T-helper 2 cell treated with Interferon-gamma antibody and Interleukin-4, amounts not matched to agents 5 μg/mL and 100 μg/mL, for 36 hours (primary cell): ENCODE data around the gene PLPP4.

Experiments used
- DNase-seq: peaks from one replicate; pipeline ENCODE4 v3.0.0; 2021; ENCODE audit warnings: low spot score
- H3K27ac Mint-ChIP-seq: one replicate; pipeline ENCODE4 v1.8.0; 2021; ENCODE audit warnings: mild to moderate bottlenecking, mixed read lengths
- H3K27me3 Mint-ChIP-seq: one replicate; pipeline ENCODE4 v1.8.0; 2021; ENCODE audit warnings: low read depth, mixed read lengths
- H3K36me3 Mint-ChIP-seq: one replicate; pipeline ENCODE4 v1.8.0; 2021; ENCODE audit warnings: low read depth, mixed read lengths
- H3K4me1 Mint-ChIP-seq: one replicate; pipeline ENCODE4 v1.8.0; 2021; ENCODE audit warnings: low read depth, mixed read lengths
- H3K4me3 Mint-ChIP-seq: one replicate; pipeline ENCODE4 v1.8.0; 2022; ENCODE audit warnings: mild to moderate bottlenecking, moderate library complexity, mixed read lengths
- H3K9me3 Mint-ChIP-seq: one replicate; pipeline ENCODE4 v1.8.0; 2021; ENCODE audit warnings: mixed read lengths

Gene PLPP4

DNA sequence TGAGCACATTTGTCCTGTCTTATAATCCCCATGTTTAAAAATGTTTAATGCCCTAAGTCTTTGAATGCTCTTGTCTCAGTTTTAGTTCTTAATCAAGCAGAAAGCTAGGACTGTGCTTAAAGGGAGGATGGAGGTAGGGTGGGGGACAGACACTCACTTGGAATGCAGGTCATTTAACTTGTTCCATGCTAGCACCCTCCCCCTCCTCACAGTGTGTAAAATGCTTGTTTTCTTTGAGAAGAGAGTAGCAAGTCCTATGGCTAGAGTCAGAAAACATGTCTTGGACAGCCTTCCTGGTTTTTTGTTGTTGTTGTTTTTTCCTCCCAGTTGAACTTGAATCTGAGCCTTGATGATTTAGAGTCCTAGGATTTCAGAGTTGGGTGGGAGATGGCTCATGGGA lies 114.2 kb downstream of the PLPP4 start:
- no peaks in the 10 kb centered on the region for H3K9me3 Mint-ChIP-seq
- H3K4me1 Mint-ChIP-seq = no peaks in the 10 kb centered on the region
- no peaks in the 10 kb centered on the region for H3K27me3 Mint-ChIP-seq
- H3K36me3 Mint-ChIP-seq = no peaks in the 10 kb centered on the region
- no peak overlapping the region for H3K27ac Mint-ChIP-seq
- no peak overlapping the region for H3K4me3 Mint-ChIP-seq
- DNase-seq = no peak

DNA sequence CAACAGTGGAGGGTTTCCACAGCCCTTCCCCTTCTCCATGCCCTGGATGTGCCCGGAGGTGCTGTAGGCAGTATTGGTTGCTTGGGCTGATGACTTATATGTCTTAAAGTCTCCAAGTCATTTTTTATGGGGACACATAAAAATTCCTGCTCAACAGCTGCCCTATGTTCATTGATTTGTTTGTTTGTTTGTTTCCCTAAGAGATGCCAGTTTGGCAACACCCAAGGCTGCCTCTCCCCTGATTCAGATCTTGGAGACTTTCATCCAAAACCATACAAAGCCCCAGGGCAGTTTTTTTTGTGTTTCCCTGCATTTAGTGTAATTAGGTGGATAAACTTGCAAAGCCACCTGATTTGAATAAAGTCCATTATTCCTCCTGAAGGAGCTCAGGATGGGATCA lies 115.3 kb downstream of the PLPP4 start:
- Mint-ChIP-seq H3K27me3 (no peaks in the 10 kb centered on the region), H3K36me3 (no peaks in the 10 kb centered on the region), H3K4me3 (no peak overlapping the region), H3K4me1 (no peaks in the 10 kb centered on the region), H3K27ac (no peak overlapping the region), H3K9me3 (no peaks in the 10 kb centered on the region)
- no peak for DNase-seq

DNA sequence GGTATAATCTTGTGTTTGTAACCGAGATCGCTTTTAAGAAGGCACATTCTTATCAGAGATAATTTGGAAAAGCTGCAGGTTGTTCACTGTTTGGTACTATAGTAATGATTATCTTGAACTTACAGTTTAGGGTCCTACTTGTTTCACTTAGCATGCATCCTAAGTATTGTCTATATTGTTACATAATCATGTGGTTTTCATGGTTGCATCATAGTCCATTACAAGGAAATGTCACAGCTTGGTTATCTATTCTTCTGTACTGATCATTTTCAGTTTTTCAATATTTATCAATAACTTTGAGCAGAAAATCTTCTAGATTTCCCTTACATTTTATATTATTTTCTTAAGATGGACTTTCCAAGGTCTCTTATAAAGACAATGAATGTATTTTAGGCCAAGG lies 116.3 kb downstream of the PLPP4 start:
- Mint-ChIP-seq H3K27me3 (no peaks in the 10 kb centered on the region), H3K27ac (no peak overlapping the region), H3K4me3 (no peak overlapping the region), H3K9me3 (no peaks in the 10 kb centered on the region), H3K36me3 (no peaks in the 10 kb centered on the region), H3K4me1 (no peaks in the 10 kb centered on the region)
- DNase-seq = no peak

DNA sequence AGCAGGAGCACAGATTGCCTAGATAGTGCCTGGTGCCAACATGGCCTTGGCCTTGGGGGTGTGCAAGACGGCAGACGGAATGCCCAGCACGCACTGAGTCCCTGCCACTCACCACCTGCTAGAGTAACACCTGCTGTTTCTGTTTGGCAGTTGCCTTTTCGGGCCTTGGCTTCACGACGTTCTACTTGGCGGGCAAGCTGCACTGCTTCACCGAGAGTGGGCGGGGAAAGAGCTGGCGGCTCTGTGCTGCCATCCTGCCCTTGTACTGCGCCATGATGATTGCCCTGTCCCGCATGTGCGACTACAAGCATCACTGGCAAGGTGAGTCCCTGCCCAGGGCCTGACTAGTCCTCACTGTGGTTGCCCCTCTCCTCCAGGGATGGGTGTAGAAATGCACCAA lies 118.0 kb downstream of the PLPP4 start:
- H3K27me3 Mint-ChIP-seq = no peaks in the 10 kb centered on the region
- no peak for DNase-seq
- H3K27ac Mint-ChIP-seq = no peak overlapping the region
- H3K4me3 Mint-ChIP-seq = no peak overlapping the region
- H3K9me3 Mint-ChIP-seq = no peaks in the 10 kb centered on the region
- no peaks in the 10 kb centered on the region for H3K36me3 Mint-ChIP-seq
- H3K4me1 Mint-ChIP-seq = no peaks in the 10 kb centered on the region

DNA sequence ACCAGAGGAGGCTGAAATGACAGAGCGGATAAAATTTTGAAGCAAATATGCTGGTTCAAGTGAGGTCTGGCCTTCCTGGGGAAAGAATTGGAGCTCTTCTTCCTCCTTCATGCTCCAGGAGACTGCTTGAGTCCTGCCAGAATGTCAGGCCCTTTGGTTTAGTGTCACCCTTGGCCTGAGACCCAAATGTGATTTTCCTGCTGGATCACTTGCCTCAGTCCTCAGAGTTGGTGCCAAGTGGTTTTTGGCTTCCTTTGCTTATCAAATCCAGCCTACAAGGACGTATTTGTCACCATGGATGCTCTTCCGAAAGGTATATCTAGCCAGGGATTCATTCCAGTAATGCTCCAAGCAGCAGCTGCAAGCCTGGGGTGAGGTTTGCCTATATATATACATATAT lies 118.4 kb downstream of the PLPP4 start:
- no peaks in the 10 kb centered on the region for H3K9me3 Mint-ChIP-seq
- no peaks in the 10 kb centered on the region for H3K27me3 Mint-ChIP-seq
- no peak for DNase-seq
- no peaks in the 10 kb centered on the region for H3K4me1 Mint-ChIP-seq
- H3K4me3 Mint-ChIP-seq = no peak overlapping the region
- H3K27ac Mint-ChIP-seq = no peak overlapping the region
- no peaks in the 10 kb centered on the region for H3K36me3 Mint-ChIP-seq

DNA sequence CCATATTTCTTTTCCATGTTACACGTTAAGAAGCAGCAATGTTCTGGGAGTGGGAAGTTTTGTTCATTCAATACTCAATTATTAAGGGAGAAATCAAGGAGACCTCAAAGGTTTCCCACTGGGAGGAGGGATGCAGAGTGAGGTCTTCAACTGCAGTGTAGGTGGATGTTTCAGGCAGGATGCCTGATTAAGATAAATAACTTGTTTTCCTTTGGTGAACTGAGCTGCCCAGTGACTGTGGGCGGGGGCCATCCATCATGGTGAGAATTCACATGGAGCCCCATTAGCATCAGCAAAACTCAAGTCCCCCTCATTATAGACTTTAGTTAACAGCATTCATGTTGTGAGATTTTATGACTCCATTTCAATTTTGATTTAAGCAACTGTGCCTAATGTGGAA lies 121.1 kb downstream of the PLPP4 start:
- H3K9me3 Mint-ChIP-seq = no peaks in the 10 kb centered on the region
- H3K27me3 Mint-ChIP-seq = no peaks in the 10 kb centered on the region
- H3K4me1 Mint-ChIP-seq = no peaks in the 10 kb centered on the region

DNA sequence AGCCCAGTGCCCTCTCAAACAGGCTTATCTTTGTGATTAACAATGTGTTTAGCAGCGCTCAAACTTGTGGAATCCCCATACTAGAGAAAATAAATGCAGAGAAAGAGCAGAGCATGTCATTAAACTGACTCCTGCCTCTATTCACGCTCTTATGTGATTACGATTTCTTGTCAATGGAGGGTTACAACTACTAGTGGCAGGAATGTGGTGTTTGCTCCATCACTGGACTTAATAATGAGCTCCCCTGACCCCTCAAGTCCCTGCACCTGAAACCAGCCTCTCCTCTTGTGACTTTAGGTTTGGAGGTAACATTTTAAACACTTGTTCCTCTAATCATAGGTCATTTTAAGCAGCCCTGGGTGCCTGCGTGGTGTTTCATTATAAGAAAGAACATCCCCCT lies 121.9 kb downstream of the PLPP4 start:
- Mint-ChIP-seq H3K4me3 (no peak overlapping the region), H3K27ac (no peak overlapping the region), H3K36me3 (no peaks in the 10 kb centered on the region), H3K27me3 (no peaks in the 10 kb centered on the region), H3K9me3 (no peaks in the 10 kb centered on the region), H3K4me1 (no peaks in the 10 kb centered on the region)
- no peak for DNase-seq

More for the DNA sequence above, 121.1 kb downstream of the PLPP4 start:
- Mint-ChIP-seq H3K4me3 (no peak overlapping the region), H3K36me3 (no peaks in the 10 kb centered on the region), H3K27ac (no peak overlapping the region)
- no peak for DNase-seq

DNA sequence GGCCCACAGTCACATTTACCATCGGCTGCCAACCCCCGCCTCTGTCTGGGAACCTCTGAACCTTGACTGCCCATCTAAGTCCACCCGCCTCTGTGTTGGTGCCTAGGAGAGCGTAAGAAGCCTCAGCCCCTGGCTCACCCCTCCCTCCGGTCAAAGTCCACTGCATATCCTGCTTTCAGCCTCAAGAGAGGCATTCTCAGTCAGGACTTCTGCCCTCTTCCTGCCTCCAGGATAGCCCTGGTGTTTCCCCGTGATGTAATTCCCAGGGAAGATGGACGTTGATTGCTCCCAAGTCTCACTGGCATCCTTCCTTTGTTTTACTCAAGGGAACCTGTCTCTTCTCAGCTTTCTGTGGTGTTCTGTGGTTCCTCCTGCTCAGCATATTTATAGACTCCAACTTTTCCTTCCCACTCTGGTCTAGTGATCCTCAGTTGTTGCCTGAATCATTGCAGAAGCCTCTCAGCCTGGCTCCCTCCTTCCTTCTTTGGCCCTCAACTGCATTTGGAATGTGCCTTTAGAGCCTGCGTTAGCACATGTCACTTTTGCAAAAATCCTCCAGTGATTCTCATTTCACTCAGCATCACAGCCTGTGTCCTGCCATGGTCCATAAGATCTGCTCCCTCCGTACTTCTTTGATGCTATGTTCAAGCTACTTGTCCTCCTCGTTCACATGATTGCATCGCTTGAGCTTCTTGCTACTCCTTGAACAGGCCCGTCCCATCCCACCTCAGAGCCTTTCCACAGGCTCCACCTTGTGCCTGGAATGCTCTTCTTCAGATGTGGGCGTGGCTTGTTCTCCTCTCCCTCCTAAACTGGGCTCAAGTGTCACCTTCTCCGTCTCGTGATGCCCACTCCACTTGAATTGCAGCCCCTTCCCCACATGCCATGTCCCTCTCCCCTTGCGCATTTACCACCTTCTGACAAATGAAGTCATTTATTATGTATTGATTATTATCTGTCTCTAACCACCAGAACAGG lies 124.2 kb downstream of the PLPP4 start:
- Mint-ChIP-seq H3K27ac (no peak overlapping the region), H3K4me1 (no peaks in the 10 kb centered on the region), H3K9me3 (no peaks in the 10 kb centered on the region), H3K4me3 (no peak overlapping the region), H3K27me3 (no peaks in the 10 kb centered on the region), H3K36me3 (no peaks in the 10 kb centered on the region)
- DNase-seq = no peak

DNA sequence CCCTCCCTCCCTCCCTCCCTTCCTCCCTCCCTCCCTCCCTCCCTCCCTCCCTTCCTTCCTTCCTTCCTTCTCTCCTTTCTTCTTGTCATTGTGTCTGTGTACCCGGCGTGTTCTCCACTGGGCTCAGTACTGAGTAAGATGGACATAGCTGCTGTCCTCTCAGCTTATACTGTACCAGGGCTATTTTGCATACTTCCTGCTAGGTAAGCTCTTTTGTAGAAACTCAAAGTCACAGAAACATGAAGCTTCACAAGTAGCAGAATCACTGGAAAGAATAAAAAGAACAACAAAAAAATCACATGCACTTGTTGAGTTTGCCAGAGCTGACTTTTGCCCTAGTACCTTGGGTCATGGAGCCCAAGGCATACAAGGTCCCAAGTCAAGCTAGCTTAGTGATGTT lies 125.7 kb downstream of the PLPP4 start:
- Mint-ChIP-seq H3K4me3 (no peak overlapping the region), H3K27ac (no peak overlapping the region), H3K36me3 (no peaks in the 10 kb centered on the region), H3K27me3 (no peaks in the 10 kb centered on the region), H3K9me3 (no peaks in the 10 kb centered on the region), H3K4me1 (no peaks in the 10 kb centered on the region)
- no peak for DNase-seq

DNA sequence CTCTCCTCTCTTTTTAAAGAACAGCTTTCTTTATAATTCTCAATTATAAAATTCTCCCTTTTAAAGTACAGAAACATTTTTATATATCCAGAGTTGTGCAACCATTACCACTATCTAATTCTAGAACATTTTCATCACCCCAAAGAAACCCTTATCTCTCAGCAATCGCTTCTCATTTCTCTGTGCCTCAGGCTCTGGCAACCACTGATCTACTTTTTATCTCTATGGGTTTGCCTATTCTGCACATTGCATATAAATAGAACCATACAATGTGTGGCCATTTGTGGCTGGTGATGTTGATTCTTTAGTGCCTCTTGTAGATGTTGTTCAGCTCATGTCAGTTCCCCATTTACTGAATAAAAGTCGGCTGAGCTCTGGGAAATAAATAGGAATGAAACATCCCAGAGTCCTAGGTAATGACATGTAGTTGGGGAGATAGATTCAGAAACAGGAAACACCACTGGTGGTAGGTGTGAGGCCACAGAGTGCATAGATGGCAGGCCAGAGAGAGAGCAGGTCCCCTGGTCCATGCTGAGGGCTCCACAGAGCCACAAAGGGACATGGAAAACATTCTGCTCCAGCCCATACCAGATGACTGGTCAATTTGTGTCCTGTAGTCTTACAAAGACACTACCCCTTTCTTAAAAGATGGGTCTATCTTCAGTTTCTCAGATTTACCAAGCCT lies 126.5 kb downstream of the PLPP4 start:
- no peaks in the 10 kb centered on the region for H3K27me3 Mint-ChIP-seq
- H3K27ac Mint-ChIP-seq = no peak overlapping the region
- no peak for DNase-seq
- no peaks in the 10 kb centered on the region for H3K9me3 Mint-ChIP-seq
- H3K4me1 Mint-ChIP-seq = no peaks in the 10 kb centered on the region
- H3K4me3 Mint-ChIP-seq = no peak overlapping the region
- H3K36me3 Mint-ChIP-seq = no peaks in the 10 kb centered on the region

DNA sequence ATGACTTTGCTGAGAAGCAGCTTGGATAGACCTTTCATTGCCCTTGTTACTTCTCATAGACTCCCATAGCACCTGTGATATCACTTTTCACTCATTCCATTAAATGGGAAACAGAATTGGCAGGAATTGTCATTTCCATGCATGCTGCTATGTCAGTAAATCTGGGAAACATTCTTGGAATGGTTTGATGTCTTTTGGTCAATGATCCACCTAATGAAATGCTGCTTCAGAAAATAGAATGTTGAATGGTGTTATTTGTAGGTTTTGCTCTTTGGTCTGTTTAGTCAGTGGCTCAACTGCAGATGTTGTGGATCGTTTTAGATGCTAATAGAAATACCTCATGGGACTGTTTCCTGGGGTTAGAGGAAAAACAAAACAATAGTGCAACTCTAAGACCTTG lies 127.8 kb downstream of the PLPP4 start:
- H3K36me3 Mint-ChIP-seq = no peaks in the 10 kb centered on the region
- no peaks in the 10 kb centered on the region for H3K27me3 Mint-ChIP-seq
- no peak overlapping the region for H3K27ac Mint-ChIP-seq
- H3K9me3 Mint-ChIP-seq = no peaks in the 10 kb centered on the region
- no peaks in the 10 kb centered on the region for H3K4me1 Mint-ChIP-seq
- DNase-seq = no peak
- no peak overlapping the region for H3K4me3 Mint-ChIP-seq

DNA sequence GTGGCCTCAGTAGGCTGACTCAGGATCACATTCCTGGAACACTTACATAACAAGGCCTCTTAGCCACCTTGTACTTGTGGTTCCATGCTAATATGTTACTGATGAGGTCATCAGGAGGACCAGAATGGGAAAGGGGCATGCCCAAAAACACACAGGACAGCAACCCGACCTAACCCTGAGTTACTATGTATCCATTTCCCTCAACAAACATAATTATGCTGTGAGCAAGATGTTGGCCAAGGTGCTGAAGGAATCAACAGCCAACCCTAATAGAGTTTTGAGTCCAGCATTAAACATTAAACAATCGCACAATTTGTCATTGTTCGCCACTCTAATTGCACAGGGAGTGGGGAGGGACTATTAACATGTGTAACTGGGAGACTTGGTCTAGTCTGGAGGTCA lies 129.4 kb downstream of the PLPP4 start:
- Mint-ChIP-seq H3K27ac (no peak overlapping the region), H3K4me1 (no peaks in the 10 kb centered on the region), H3K36me3 (no peaks in the 10 kb centered on the region), H3K4me3 (no peak overlapping the region), H3K27me3 (no peaks in the 10 kb centered on the region), H3K9me3 (no peaks in the 10 kb centered on the region)
- DNase-seq = no peak

DNA sequence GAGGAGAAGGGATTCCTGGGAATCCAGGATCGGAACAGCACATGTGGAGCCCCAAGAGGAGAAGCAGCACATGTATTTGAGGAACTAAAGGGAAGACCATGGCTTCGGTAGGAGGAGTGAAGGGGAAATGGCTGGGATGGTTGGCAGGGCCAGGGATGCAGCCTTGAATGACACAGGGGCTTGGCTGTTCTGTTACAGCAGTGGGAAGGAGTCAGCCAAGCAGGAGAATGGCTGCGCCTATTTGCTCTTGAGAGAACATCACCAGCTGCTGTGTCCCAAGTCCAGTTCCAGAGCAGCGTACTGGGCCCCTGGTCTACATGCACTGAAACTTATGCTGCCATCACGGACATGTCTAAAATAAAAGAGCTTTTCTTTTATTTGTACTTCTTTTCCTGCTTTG lies 130.0 kb downstream of the PLPP4 start:
- no peaks in the 10 kb centered on the region for H3K9me3 Mint-ChIP-seq
- H3K36me3 Mint-ChIP-seq = no peaks in the 10 kb centered on the region
- no peaks in the 10 kb centered on the region for H3K27me3 Mint-ChIP-seq
- no peak overlapping the region for H3K27ac Mint-ChIP-seq
- no peak overlapping the region for H3K4me3 Mint-ChIP-seq
- no peaks in the 10 kb centered on the region for H3K4me1 Mint-ChIP-seq
- no peak for DNase-seq

DNA sequence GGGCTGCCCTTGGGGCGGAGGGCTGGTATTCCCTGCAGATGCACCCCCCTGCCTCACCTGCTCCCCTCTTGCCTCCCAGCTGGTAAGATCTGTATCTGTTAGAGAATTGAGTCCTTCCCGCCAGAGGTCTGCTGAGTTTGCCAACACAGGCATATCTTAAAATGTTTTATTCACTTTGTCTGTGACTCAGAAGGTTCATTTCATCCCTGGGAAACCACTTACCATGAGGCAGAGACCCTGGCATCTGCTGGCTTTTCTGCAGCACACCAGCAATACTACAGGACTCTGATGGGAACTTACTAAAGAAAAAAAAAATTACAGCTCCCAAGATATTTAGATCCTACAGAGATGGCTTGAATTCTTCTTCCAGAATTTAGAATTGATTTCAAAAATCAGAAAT lies 131.3 kb downstream of the PLPP4 start:
- H3K27ac Mint-ChIP-seq = no peak overlapping the region
- DNase-seq = no peak
- H3K4me3 Mint-ChIP-seq = no peak overlapping the region
- no peaks in the 10 kb centered on the region for H3K27me3 Mint-ChIP-seq
- no peaks in the 10 kb centered on the region for H3K9me3 Mint-ChIP-seq
- no peaks in the 10 kb centered on the region for H3K36me3 Mint-ChIP-seq
- H3K4me1 Mint-ChIP-seq = no peaks in the 10 kb centered on the region
